Embryonic facial prominence (tissue), 1 donor: ENCODE measurements around the gene BCAS1.

Experiments
- DNase-seq: peaks from one replicate; pipeline ENCODE4 v3.0.0-alpha.2; 2016; ENCODE audit errors: extremely low spot score

Gene BCAS1

GRCh38 chr20:54048891-54049545, 21.4 kb downstream of the BCAS1 start:
- DNase-seq, result no peak

- DNase-seq, result no peak
These were observed 21.9 kb downstream of the BCAS1 start for GRCh38 chr20:54048481-54048880.

GRCh38 chr20:54047720-54048119, 22.7 kb downstream of the BCAS1 start:
- no peak for DNase-seq

- no peak for DNase-seq
These were observed 23.3 kb downstream of the BCAS1 start for GRCh38 chr20:54047048-54047447.

GRCh38 chr20:54044156-54044555, 26.2 kb downstream of the BCAS1 start:
- DNase-seq, result no peak

GRCh38 chr20:54043076-54043967, 27.1 kb downstream of the BCAS1 start:
- DNase-seq, result no peak

- no peak for DNase-seq
These were observed 28.4 kb downstream of the BCAS1 start for GRCh38 chr20:54042021-54042420.

GRCh38 chr20:54041336-54041735, 29.1 kb downstream of the BCAS1 start:
- no peak for DNase-seq

GRCh38 chr20:54040531-54040930, 29.9 kb downstream of the BCAS1 start:
- DNase-seq, result no peak

GRCh38 chr20:54038961-54039360, 31.4 kb downstream of the BCAS1 start:
- no peak for DNase-seq

- DNase-seq, result no peak
These were observed 32.9 kb downstream of the BCAS1 start for GRCh38 chr20:54037525-54037924.

- DNase-seq, result no peak
These were observed 40.8 kb downstream of the BCAS1 start for GRCh38 chr20:54029643-54030042.

- no peak for DNase-seq
These were observed 41.2 kb downstream of the BCAS1 start for GRCh38 chr20:54029176-54029575.

GRCh38 chr20:54028276-54029011, 42.0 kb downstream of the BCAS1 start:
- DNase-seq, result no peak

GRCh38 chr20:54027704-54028103, 42.7 kb downstream of the BCAS1 start:
- DNase-seq, result no peak

GRCh38 chr20:54026295-54027064, 43.9 kb downstream of the BCAS1 start:
- no peak for DNase-seq

GRCh38 chr20:54025251-54025771, 45.1 kb downstream of the BCAS1 start:
- DNase-seq, result no peak

GRCh38 chr20:54023406-54023805, 47.0 kb downstream of the BCAS1 start:
- DNase-seq, result no peak

- DNase-seq, result no peak
These were observed 48.8 kb downstream of the BCAS1 start for GRCh38 chr20:54021446-54022235.

GRCh38 chr20:54020868-54021267, 49.5 kb downstream of the BCAS1 start:
- no peak for DNase-seq

GRCh38 chr20:54020348-54020747, 50.0 kb downstream of the BCAS1 start:
- DNase-seq, result no peak
